Kidney (tissue), 14 donors: ENCODE data around the gene DIPK1A. TPM values are rescaled to one million over a fixed set of nuclear protein-coding genes. Genes with fewer than 3 reads are reported as not detected.

Experiments
- DNase-seq, 5 donors: peaks; one replicate each; pipeline ENCODE4 v3.0.0-alpha.2; 2013 to 2020
- FAIRE-seq: peaks from 2 replicates; lab custom pipeline; 2012; peaks lifted over from hg19 to GRCh38; lab: Jason Lieb, UNC
- H3K27ac ChIP-seq, 2 donors: one replicate each; pipeline ENCODE4 v1.7.0; 2013; ENCODE audit warnings: low read depth in 2 of 2, low read length in 2 of 2, inconsistent platforms in 1 of 2
- H3K27me3 ChIP-seq: one replicate; pipeline ENCODE4 v1.7.1; 2013; ENCODE audit warnings: low read length, inconsistent platforms; ENCODE audit not compliant: control insufficient read depth, insufficient read depth
- H3K36me3 ChIP-seq, 3 donors: one replicate each; pipeline versions ENCODE4 v1.7.0 to v1.7.1; 2013; ENCODE audit warnings: low read length in 3 of 3, control low read depth in 1 of 3, inconsistent platforms in 1 of 3; ENCODE audit not compliant: insufficient read depth in 3 of 3, control insufficient read depth in 2 of 3
- H3K4me1 ChIP-seq, 3 donors: one replicate each; pipeline versions ENCODE4 v1.7.0 to v1.7.1; 2013; ENCODE audit warnings: low read length in 3 of 3, inconsistent platforms in 1 of 3, low read depth in 1 of 3; ENCODE audit not compliant: control insufficient read depth in 2 of 3, insufficient read depth in 2 of 3
- H3K4me3 ChIP-seq, 3 donors: one replicate each; pipeline versions ENCODE4 v1.7.0 to v1.8.1; 2013; ENCODE audit warnings: low read length in 3 of 3, control low read depth in 1 of 3, inconsistent platforms in 1 of 3
- H3K9ac ChIP-seq, 3 donors: one replicate each; pipeline versions ENCODE4 v1.7.0 to v1.7.1; 2013; ENCODE audit warnings: low read length in 3 of 3, control low read depth in 1 of 3, inconsistent platforms in 1 of 3
- H3K9me3 ChIP-seq, 3 donors: one replicate each; pipeline versions ENCODE4 v1.7.0 to v1.7.1; 2013; ENCODE audit warnings: low read length in 3 of 3, control low read depth in 1 of 3, inconsistent platforms in 1 of 3; ENCODE audit not compliant: control insufficient read depth in 2 of 3, insufficient read depth in 1 of 3
- intact Hi-C: fragments of 100-400 bp; cut with DNase I; formaldehyde crosslinking; loops from one replicate; pipeline ENCODE4 v1.11.1; 2022
- polyA plus RNA-seq: library from polyadenylated mRNA; stranded (reverse); fragments of 350-450 nt; fragmentation: Illumina TruSeq; extraction: RNeasy Lipid Tissue Mini Kit (QIAGEN cat#74804); gene quantifications from one replicate; pipeline ENCODE4 v1.2.3, GENCODE V29; 2014; ENCODE audit warnings: low read depth, low replicate concordance; ENCODE audit not compliant: insufficient read depth
- total RNA-seq: library from RNA; stranded (reverse); fragmentation: NEBNext Ultra II Directional; extraction: Animal tissue kit (Norgen Biotek cat#: 25700); gene quantifications from one replicate; pipeline ENCODE4 v1.2.1, GENCODE V29; 2021
- TF ChIP-seq, protein P1 (sequence below): IDR thresholded peaks from 3 replicates; pipeline ENCODE4 v1.5.1; 2012; ENCODE audit warnings: mild to moderate bottlenecking, moderate library complexity, borderline replicate concordance; ENCODE audit not compliant: insufficient read depth; ENCODE audit errors: extremely low read depth
- donor health status: control.
- donor health status: control.
- donor health status: control.
- donor health status: control.
- donor health status: control.
- donor health status: DM: yes; HTN: yes; CAD: no.
- donor health status: Normal renal cell carcinoma (clear cell type).

Gene DIPK1A
- total and polyA plus RNA-seq, 2 donors from 2014 or later, result 4.0 to 6.1 TPM

DNA sequence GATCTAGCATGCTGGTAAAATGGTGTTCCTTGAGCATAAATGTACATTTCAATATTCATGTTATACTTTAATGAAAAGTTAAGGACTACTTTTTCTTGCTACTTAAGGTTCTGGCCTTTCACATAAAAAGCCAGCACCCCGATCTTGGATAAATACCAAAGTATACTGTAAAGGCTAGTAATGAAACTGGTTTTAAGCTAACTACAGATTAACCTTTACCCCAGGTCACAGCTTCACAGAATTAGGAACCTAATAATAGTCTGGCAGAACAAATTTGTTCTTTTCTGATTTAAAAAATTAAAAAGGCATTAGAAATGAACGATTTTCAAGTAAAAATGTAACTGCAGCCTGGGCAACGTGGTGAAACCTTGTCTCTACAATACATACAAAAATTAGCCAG, 23.5 kb downstream of the DIPK1A start:
- Histone ChIP-seq H3K9me3 (no peaks in the 10 kb centered on the region), H3K36me3 (no peaks in the 10 kb centered on the region), H3K4me3 (no peak overlapping the region), H3K27me3 (no peaks in the 10 kb centered on the region), H3K27ac (no peak overlapping the region), H3K4me1 (peaks cover 0 to 7% (median 0%) of the 10 kb centered on the region in 3 donors), H3K9ac (no peak overlapping the region)
- FAIRE-seq (no peak), DNase-seq (no peak)
- TF ChIP-seq, protein P1, sequence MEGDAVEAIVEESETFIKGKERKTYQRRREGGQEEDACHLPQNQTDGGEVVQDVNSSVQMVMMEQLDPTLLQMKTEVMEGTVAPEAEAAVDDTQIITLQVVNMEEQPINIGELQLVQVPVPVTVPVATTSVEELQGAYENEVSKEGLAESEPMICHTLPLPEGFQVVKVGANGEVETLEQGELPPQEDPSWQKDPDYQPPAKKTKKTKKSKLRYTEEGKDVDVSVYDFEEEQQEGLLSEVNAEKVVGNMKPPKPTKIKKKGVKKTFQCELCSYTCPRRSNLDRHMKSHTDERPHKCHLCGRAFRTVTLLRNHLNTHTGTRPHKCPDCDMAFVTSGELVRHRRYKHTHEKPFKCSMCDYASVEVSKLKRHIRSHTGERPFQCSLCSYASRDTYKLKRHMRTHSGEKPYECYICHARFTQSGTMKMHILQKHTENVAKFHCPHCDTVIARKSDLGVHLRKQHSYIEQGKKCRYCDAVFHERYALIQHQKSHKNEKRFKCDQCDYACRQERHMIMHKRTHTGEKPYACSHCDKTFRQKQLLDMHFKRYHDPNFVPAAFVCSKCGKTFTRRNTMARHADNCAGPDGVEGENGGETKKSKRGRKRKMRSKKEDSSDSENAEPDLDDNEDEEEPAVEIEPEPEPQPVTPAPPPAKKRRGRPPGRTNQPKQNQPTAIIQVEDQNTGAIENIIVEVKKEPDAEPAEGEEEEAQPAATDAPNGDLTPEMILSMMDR, result no peak
- intact Hi-C loops, result no loop called here

DNA sequence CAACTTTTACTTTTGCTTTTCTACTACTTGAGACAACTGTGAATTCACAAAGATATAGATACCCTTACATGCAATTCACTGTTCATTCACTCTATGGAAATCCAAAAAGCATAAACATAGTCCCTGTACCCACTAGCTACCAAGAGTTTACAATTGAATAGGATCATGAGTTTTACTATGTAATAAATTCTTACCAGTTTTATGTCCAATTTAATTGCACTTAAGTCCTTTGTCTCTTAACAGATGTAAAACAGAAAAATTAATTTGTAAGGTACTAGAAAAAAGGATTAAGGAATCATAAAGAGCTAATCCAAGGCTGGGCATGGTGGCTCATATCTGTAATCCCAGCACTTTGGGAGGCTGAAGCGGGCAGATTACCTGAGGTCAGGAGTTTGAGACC, 24.4 kb downstream of the DIPK1A start:
- TF ChIP-seq, protein P1, result no peak
- no peak overlapping the region for H3K27ac ChIP-seq
- H3K27me3 ChIP-seq, result no peaks in the 10 kb centered on the region
- DNase-seq (no peak), FAIRE-seq (no peak)
- H3K9ac ChIP-seq, result no peak overlapping the region
- intact Hi-C loops, result no loop called here
- no peaks in the 10 kb centered on the region for H3K36me3 ChIP-seq
- H3K4me1 ChIP-seq, result peaks cover 0 to 7% (median 0%) of the 10 kb centered on the region in 3 donors
- H3K4me3 ChIP-seq, result no peak overlapping the region
- H3K9me3 ChIP-seq, result no peaks in the 10 kb centered on the region

DNA sequence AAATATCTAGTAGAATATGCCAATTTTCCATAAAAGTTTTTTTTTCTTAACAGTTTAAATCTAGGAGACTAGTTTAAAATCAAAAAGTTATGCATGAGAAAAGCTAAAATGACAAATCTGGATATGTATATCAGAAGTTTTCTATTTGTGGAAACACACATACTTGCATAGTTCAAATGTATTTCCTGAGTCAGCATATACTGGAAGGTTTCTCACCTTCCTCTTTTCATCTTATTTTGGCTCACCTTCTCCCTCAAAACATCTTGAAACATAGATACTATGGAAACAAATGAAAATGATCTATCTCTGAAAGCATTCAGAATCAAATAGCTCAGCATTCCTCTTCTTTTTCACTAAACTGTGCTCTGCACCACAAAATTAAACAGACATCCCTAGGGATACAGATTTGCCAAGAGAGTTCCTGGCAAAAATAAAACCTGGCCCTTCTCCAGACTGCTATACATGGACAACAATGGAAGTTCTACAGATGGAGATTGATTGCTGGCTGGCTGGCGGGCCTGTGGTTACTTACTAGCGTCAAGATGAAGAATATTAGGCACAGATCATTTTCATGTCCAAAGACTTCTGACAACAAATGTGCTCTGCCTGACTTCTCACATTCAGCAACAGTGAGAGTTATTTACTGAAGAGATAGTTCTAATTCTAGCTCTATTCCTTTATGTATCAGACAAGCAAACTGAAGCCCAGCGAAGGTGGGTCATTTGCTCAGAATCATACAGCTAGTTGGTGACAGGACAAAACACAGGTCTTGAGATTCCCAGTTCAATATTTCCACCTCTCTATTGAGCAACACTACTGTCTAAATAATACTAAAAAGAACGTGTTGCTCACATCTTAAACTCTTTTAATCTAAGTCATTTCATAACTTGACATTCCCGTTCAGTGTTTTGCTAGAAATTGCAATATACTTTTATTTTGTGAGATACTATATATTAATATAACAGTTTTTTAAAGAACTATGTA, 26.6 kb downstream of the DIPK1A start:
- DNase-seq (peak in 2 of 5 donors; percentile 26 to 89), FAIRE-seq (no peak)
- Histone ChIP-seq H3K27me3 (no peaks in the 10 kb centered on the region), H3K4me3 (no peak overlapping the region), H3K27ac (no peak overlapping the region), H3K4me1 (peaks cover 0 to 7% (median 0%) of the 10 kb centered on the region in 3 donors), H3K9ac (no peak overlapping the region), H3K36me3 (no peaks in the 10 kb centered on the region), H3K9me3 (no peaks in the 10 kb centered on the region)
- intact Hi-C loops, result no loop called here
- TF ChIP-seq, protein P1, result no peak
